Measurements from ENCODE around the gene OAS3.
A peak's percentile ranks its signal among the peaks of the same experiment; 100 is the strongest.
"Not testable (repeated sequence)": the region's sequence is repeated elsewhere in the genome, so short reads cannot be mapped to it uniquely, and the experiment has no call there.

Gene OAS3

DNA sequence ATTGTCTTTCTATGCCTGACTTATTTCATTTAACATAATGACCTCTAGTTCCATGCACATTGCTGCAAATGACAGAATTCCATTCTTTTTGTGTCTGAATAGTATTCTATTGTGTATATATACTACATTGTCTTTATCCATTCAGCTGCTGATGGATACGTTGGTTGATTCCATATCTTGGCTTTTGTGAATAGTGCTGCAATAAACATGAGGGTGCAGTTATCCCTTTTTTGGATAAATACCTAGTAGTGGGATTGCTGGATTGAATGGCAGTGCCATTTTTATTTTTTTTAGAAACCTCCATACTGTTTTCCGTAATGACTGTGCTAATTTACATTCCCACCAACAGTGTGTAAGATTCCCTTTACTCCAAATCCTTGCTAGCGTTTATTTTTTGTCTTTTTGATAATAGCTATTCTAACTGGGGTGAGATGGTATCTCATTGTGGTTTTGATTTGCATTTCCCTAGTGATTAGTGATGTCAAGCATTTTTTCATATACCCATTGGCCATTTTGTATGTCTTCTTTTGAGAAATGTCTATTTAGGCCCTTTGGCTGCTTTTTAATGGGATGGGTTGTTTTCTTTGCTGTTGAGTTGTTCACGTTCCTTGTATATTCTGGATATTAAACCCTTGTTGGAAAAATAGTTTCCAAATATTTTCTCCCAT lies 42.4 kb downstream of the OAS3 start:
- DNase-seq (ENCODE audit: low spot score), result no peak

DNA sequence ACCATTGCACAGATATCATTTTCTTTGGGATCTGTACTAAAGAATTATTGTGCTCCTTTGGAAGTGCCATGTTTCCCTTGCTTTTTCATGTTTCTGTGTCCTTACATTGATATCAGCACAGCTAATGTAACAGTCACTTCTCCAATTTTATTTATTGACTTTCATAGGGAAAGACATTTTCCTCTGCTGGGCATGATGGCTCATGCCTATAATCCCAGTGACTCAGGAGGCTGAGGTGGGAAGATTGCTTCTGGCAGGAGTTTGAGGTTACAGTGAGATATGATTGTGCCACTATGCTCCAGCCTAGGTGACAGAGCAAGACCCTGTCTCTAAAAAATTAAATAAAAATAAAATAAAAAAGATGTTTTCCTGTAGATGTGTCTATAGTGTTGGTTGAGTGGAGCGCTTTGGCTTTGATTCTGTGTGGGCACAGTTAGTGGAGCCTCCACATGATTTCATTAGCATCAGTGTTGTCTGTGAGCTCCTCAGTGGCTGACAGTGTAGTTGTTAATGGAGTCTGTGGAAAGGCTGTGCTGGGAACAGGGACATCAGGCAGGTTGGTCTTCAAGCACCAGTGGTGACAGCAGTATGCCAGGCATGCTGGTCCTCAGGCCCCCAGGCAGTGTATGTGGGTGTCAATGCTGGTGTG lies 47.5 kb downstream of the OAS3 start:
- DNase-seq (ENCODE audit: low spot score), result no peak

DNA sequence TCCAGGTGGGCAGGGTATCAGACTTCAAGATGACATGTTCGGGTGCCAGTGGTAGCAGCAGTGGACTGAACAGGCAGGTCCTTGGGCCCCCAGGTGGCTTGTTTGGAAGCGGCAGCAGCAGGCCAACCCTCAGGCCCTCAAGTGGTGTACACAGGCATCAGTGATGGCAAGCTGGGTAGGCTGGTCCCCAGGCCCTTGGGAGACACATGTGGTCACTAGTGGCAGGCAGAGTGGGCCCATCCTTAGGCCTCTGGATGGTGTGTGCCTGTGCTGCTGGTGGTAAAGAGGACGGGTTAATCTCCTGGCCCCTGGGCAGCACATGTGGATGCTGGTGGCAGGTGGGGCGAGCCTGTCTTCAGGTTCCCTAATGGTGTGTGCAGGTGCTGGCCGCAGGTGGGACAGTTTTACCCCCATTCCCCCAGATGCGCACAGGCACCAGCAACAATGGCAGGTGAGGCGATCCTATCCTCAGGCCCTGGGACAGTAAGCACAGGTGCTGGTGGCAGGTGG lies 48.1 kb downstream of the OAS3 start:
- DNase-seq (ENCODE audit: low spot score), result no peak

DNA sequence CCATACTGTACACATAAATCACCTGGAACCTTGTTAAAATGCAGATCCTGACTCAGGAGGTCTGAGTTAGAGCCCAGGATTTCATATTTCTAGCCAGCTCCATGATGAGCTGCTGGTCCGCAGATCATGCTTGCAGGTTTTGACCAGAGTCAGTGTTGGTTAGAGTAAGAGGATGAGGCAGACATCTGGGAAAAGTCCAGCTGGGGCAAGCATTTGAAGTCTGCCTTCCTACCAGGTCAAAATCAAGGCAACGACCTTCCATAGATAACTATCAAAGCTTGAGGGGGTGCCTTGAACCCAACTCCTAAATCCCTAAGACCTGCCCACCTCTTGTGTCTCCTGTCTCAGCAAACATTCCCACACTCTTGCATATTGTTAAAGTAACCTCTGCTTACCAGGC lies 49.3 kb downstream of the OAS3 start:
- DNase-seq (ENCODE audit: low spot score), result no peak

DNA sequence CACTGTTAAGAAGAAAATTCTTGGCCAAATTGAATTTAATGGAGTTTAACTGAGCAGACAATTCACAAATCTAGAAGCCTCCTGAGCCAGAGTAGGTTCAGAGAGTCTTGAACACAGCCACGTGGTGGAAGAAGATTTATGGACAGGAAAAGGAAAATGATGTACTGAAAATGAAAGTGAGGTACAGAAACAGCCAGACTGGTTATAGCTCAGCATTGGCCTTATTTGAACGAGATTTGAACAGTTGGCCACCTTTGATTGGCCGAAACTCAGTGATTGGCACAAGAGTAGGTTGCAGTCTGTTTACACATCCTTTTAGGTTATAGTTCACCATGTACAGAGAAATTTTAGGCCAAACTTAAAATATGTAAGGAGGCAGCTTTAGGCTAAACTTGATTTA lies 50.0 kb downstream of the OAS3 start:
- DNase-seq (ENCODE audit: low spot score), result no peak

DNA sequence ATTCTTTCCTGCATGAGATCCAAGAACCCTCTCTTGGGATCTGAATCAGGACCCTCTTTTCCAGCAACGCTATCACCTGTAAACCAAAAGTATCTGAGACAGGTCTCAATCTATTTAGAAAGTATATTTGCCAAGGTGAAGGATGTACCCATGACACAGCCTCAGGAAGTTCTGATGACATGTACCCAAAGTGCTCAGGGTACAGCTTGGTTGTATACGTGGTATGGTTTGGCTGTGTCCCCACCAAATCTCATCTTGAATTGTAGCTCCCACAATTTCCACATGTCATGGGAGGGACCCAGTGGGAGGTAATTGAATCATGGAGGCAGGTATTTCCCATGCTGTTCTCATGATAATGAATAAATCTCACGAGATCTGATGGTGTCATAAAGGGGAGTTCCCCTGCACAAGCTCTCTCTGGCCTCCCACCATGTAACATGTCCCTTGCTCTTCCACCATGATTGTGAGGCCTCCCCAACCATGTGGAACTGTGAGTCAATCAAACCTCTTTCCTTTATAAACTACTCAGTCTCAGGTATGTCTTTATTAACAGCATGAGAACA lies 50.6 kb downstream of the OAS3 start:
- not testable (repeated sequence) for DNase-seq (ENCODE audit: low spot score)

DNA sequence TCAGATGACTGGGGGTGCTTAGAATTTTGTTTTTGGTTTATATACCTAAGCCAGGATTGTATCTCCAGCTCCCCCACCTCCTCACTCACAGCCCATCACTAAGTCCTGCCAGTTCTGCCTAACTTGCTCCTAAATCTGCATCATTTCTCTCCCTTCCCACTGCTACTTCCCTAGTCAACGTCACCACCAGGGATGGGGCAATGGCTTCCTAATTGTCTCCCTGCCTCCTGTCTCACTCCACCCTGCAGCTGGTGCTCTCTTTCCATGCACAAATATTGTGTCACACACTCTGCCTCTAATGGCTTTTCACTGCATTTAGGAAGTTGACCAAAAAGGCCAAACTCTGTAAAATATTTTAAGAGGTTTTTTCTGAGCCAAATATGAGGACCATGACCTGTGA lies 51.5 kb downstream of the OAS3 start:
- DNase-seq (ENCODE audit: low spot score), result no peak

DNA sequence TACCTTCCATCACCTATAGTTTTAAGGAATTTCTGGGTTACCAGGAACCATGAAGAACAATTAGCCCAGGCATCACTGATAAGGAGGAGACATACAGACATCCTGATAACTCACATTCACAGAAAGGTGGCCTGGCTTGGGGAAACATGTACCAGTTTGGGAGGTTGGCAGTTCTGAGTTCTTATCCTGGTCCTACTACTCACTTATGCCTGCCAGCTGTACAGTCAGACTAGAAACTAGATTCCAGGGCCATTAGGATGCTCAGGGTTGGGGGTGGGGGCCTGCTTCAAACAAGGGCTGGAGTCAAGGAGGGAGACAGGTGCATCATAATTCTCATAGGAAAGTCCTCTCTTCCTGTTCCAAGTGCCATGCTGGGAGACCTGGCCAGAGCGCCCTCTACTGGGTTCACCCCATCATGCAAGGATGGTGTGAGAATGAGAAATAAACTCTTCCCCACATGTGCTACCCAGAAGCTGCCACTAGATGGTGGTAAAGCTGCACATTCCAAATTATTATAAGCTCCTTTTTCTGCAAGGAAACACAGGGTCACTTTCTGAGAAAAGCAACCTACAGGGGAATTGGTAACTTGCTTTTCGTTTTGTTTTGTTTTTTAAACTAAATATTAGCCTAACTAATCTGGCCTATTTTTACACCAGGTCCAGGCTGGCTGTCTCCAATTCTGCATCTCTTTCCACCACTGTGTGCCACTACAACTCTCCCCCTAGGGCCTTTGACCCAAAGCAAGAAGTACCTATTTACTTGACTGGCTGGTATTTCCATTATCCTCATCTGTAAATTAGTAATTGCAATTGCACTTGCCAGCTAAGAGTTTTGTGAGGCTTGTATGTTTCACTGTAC lies 54.5 kb downstream of the OAS3 start:
- peak; percentile 71 for DNase-seq (ENCODE audit: low spot score)

DNA sequence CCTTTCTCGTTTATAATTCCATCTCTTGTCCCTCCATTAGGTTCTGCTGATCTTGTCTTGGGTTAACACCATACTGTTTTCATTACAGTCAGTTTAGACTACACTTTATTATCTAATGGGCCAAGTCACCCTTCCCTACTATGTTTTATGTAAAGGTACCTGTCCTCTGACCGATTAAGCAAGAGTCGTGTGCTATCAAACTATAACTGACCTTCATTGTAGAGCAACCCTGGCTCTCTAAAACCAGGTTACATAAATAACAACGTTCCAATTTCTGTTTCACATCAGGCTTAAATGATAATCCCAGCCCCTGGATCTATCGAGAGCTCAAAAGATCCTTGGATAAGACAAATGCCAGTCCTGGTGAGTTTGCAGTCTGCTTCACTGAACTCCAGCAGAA lies 56.7 kb downstream of the OAS3 start:
- DNase-seq (ENCODE audit: low spot score), result no peak

DNA sequence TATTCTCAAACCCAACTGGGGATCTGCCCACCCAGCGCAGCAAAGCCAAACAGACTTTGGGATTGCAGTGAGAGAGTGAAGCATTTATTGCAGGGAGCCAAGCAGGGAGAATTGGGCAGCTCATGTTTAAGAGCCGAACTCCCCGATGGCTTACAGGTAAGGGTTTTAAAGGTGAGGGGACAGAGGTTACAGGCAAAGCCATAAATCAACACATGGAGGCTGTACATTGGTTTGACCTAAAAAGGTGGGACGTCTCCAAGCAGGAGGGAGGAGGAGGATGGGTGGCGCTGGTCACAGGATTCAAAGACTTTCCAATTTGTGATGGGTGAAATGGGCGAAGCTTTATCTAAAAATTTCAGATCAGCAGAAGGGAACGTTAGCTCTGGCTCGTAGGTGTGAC lies 58.2 kb downstream of the OAS3 start:
- DNase-seq (ENCODE audit: low spot score), result no peak

DNA sequence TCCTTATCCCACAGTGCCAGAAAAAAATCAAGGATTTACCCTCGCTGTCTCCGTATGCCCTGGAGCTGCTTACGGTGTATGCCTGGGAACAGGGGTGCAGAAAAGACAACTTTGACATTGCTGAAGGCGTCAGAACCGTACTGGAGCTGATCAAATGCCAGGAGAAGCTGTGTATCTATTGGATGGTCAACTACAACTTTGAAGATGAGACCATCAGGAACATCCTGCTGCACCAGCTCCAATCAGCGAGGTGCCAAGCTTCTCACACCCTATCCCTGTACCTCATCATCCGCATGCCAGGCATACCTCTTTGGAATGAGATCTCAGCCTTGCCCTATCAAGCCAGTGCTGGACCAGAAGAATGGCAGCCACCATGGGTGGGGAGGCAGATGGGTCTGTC lies 59.2 kb downstream of the OAS3 start:
- no peak for DNase-seq (ENCODE audit: low spot score)

DNA sequence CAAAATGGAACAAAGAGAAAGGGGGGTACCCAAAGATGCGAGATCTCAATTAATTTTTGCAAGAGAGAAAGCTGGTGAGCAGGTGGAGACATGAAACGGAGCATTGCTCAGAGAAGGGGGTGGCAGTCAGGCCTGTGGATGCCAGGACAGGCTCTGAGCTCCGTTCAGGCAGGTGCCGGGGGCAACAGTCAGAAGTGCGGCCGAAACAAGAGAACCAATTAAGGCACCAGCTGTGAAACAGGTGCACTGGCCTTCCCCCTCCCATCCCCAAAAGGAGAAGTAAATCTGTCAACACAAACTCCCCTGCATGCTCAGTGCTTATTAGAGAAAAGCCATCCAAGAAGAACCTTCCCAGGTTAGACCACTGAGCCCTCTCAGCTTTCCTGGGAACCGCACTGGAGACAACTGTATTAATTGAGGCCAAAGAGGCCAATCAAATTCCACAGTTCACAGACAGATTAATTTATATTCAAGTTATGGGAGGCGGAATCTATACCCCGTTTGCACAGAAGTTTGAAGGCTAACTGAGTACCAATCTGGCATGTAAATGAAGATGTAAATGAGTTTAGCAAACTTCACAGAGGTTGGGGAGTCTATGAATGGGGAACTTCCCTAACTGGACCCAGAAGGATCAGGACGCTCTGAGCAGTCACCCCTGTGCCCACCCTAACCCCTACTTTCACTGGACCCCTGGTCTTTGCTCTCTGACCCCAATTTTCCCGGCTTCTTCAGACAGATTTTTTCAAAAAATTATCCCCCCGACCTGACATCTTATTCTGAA lies 60.9 kb downstream of the OAS3 start:
- no peak for DNase-seq (ENCODE audit: low spot score)

DNA sequence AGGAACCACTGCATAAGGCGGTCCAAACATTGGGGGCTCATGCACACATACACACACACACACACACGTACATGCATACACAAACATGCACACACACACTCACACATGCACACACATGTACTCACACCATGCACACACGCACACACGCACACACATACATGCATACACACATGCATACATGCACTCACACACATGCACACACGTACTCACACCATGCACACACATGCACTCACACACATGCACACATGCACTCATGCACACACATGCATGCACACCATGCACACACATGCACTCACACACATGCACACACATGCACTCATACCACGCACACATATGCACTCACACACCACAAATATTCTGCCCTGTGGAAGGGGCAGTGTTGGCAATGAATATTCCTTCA lies 62.2 kb downstream of the OAS3 start:
- DNase-seq (ENCODE audit: low spot score), result no peak

DNA sequence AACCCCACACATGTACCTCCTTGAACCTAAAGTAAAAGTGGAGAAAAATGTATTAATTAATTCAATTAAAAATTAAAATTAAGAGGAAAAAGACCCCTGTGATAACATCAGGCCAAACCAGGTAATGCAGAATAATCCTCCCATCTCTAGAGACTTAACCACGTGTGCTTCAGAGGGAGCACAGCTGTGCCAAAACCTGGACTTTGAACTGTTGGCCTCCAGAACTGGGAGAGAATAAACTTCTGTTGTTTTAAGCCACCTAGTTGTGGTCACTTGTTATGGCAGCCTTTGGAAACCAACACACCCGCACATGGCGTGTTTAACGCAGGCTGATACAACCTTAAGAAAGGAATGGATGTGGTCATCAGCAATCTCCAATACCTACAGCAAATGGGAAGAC lies 63.9 kb downstream of the OAS3 start:
- no peak for DNase-seq (ENCODE audit: low spot score)

DNA sequence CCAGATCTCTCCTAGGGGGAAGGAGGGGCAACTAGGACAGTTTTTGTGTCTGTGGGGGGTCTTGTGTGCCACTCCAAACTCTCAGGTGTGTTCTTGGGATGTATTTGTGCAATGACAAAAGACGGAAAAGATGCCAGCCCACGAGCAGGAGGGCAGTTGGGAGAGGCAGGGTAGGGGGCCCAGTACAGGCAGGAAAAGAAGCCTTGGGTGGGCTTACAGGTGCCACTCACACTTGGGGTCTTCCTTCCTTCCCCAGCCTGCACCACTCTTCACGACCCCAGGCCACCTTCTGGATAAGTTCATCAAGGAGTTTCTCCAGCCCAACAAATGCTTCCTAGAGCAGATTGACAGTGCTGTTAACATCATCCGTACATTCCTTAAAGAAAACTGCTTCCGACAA lies 64.4 kb downstream of the OAS3 start:
- no peak for DNase-seq (ENCODE audit: low spot score)

DNA sequence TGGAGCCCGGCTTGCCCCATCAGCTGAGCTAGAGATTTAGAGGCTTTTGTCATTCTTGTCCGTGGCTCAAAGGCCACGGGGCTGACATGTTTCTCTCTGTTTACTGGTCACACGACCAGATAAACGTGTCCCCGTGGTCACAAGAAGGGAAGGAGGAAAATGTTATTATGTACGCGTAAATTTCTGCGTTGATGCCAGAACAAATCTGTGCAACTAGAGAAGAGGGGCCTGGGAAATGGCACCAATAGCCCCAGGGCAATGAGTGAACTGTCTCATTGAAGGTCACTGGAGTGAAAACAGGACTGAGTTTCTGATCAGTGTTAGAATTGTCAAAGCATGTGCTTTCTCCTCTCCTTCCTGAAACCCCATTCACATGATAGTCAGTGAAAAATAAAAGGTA lies 65.4 kb downstream of the OAS3 start:
- no peak for DNase-seq (ENCODE audit: low spot score)

DNA sequence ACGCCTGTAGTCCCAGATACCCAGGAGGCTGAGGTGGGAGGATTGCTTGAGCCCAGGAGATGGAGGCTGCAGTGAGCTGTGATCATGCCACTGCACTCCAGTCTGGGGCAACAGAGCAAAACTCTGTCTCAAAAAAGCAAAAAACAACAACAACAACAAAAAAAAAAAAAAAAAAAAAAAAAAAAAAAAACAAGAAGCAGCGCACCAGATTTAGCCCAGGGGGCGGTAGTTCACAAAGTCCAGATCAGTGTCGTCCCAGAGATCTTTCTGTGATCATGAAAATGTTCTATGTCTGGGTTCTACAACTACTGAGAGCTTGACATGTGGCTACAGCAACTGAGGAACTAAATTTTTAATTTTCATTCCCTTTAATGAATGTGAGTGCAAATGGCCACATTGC lies 67.5 kb downstream of the OAS3 start:
- DNase-seq (ENCODE audit: low spot score), result peak; percentile 45

DNA sequence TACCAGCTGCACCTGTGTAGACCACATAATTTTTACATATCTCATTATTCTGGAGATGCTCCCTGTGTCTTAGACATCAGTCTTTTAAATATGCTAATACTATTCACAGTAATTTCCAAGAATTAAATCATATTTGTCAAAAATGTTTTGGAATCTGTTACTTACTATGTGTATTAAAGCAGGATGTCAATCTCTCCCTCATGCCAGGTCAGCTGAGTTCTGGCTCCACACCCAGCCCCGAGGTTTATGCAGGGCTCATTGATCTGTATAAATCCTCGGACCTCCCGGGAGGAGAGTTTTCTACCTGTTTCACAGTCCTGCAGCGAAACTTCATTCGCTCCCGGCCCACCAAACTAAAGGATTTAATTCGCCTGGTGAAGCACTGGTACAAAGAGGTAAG lies 67.9 kb downstream of the OAS3 start:
- DNase-seq (ENCODE audit: low spot score), result no peak

DNA sequence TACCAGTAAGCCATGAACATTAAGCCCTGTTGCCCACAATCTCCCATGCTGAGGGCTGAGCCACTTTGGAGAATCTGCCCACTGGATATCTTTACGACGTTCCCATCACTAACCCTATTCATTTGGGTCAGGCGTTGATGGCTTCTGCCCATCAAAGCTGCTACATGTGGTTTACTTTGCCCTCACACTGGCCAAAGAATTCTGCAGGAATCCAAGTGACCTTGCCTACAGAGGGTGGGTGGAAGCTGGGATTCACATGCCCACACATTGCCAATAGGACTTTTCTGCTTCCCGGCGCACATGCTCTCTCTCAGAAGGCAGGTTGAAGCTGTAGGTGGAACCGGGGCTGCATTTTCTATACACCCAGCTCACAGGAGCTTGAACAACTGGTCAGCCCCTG lies 68.4 kb downstream of the OAS3 start:
- no peak for DNase-seq (ENCODE audit: low spot score)

DNA sequence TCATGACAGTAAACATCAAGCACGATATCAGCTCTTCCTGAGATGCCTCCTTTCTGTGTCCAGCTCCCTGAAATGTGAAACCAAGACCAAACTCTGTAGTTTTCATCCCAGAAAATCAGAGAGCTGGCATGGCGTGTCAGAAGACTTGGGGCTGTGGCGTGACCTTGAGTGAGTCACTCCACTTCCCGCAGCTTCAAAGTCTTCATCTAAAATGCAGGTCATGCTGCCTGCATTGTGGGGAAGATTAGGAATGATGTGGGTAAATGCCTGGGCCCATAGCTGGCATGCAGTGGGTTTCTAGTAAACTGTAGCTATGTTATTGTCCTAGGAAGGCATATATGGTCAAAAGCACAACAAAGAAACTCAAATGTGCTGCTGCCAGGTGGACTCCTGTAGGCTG lies 68.9 kb downstream of the OAS3 start:
- peak; percentile 50 for DNase-seq (ENCODE audit: low spot score)

DNA sequence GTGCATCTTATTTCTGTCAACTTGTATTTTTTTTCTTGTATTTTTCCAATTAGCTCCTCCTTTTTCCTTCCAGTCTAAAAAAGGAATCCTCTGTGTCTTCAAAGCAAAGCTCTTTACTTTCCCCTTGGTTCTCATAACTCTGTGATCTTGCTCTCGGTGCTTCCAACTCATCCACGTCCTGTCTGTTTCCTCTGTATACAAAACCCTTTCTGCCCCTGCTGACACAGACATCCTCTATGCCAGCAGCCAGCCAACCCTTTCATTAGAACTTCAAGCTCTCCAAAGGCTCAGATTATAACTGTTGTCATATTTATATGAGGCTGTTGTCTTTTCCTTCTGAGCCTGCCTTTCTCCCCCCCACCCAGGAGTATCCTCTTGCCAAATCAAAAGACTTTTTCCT lies 72.4 kb downstream of the OAS3 start:
- DNase-seq (ENCODE audit: low spot score), result no peak

DNA sequence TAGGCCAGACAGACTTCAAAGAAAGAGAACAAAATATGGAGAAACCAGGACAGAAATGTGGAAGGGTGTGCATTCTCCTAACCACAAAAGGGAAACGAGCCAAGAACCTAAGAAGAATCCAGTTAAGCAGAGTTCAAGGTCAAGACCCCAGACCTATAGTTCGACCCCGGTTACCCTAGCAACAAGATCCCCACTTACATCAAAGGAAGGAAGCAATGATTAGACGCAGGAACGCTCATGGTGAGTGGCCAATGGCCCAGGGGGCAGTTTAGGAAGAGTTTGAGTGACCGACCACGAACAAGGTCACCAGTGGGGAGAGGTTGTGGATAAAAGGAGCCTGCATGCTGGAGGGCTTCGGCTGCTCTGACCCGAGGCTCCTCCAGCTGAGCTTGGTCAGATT lies 76.3 kb downstream of the OAS3 start:
- no peak for DNase-seq (ENCODE audit: low spot score)

Measured in kidney capillary endothelial cell (primary cell).